Measurements from ENCODE around the gene SLC7A6OS.

SLC7A6OS gene

DNA sequence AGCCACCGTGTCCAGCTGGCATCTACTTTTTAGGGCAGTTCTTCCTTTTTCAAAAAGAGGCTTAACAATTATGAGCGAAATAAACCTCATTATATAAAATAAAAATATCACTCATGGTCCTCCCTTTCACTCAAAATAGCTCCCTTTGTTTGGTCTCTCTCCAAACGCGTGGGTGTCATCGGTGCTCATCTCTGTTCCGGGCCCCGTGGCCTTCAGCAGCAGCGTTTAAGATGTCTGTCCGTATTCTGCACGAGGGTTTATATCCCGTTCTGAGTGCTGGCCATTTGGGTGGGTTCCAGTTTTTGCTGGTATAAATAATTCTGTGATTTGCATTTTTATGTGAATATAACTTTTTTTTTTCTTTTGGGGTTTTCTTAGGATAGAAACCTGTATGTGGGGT is 33.5 kb upstream of the SLC7A6OS start:
- DNase-seq (ENCODE audit: low spot score), result no peak

GRCh38 chr16:68343137-68343536 is 32.4 kb upstream of the SLC7A6OS start:
- no peak for DNase-seq (ENCODE audit: low spot score)

GRCh38 chr16:68342620-68343019 is 31.9 kb upstream of the SLC7A6OS start:
- no peak for DNase-seq (ENCODE audit: low spot score)

GRCh38 chr16:68339214-68339613 is 28.5 kb upstream of the SLC7A6OS start:
- DNase-seq (ENCODE audit: low spot score), result no peak

DNA sequence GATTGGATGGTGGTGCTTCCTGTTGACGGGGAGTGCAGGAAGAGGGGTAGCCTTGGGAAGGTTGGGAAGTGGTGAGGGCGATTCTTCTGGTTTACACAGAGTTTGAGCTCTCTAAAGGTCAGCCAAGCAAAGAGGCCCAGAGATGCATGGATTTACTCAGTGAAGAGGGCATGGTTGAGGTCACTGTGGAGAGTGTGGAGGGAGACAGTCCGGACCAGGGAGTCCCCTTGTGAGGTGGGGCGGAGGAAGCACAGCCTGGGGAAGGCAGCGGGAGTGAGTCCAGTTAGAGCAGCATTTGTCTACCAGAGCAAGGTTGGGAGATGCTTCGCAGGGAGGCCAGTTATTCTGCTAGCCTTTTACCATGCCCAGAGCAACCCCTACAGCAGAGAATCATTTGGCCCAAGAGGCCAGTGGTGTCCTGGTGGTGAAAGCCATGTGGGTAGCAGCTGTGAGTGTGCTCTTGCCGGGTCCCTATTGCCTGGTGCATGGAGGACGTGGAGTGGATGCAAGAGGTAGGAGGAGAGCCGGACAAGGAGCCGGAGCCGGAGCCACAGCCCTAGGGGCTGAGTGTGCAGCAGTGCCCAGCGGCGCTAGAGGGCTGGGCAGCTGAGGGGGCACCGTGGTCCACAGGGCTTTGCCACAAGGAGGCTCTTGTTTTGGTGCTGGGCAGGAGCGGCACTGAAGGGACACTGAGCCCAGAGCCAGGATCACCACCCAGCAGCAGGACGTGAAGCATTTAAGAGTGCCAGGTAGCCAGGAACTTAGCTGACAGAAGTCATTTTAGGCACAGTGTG is 27.8 kb upstream of the SLC7A6OS start:
- no peak for DNase-seq (ENCODE audit: low spot score)

GRCh38 chr16:68335175-68335574 is 24.4 kb upstream of the SLC7A6OS start:
- no peak for DNase-seq (ENCODE audit: low spot score)

DNA sequence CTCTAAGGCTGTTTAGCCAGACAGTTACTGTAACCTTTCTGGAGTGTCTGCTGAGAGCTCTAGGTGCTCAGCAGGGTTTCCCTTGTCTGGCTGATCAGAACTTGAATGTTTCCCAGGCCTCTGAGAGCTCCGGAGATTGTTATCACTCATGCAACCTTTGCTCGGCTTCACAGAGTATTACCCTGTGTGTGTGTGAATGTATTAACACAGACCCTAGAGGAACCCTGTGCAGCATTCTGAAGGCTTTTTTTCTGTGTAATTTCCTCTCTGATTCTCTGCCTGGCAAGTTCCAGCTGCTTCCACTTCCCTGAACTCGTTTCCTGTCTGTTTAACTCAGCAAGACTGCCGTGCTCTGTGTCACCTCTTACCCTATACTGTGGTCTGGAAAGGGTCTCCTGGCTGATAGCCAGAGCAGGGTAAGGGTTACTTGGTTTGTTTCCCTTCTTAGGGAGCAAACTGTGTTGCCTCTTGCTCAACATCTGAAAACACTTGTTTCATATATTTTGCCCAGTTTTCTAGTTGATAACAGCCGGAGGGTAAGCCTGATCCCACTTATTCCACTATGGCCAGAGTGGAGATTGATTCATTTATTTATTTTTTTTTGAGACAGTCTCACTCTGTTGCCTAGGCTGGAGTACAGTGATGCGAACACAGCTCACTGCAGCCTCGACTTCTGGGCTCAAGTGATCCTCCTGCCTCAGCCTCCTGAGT is 21.8 kb upstream of the SLC7A6OS start:
- DNase-seq (ENCODE audit: low spot score), result no peak

DNA sequence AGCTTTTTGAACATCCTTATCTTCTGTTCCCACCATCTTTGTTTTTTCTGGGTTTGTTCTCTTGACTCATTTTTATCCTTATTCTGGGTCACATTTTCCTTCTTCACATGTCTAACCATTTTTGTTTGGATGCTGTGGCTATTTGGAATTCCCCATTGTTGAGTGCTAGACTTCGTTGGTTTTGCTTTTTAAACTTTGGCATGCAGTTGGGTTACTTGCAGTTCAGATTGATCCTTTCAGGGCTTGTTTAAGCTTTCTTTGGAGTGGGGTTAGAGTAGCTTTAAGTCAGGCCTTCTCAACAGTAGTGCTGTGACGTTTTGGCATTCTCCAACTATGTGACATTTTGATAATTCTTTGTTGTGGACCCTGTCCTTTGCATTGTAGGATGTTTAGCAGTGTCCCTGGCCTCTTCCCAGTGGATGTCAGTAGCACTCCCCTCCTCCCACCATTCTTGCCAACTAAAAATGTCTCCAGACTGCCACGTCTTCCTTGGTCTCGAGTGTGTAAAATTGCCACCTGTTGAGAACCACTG is 21.2 kb upstream of the SLC7A6OS start:
- no peak for DNase-seq (ENCODE audit: low spot score)

GRCh38 chr16:68328860-68329390 is 18.2 kb upstream of the SLC7A6OS start:
- DNase-seq (ENCODE audit: low spot score), result no peak

- DNase-seq (ENCODE audit: low spot score), result peak; percentile 81
Observed at GRCh38 chr16:68328151-68328859, 17.6 kb upstream of the SLC7A6OS start.

- DNase-seq (ENCODE audit: low spot score), result no peak
Observed at GRCh38 chr16:68324780-68325357, 14.1 kb upstream of the SLC7A6OS start.

- DNase-seq (ENCODE audit: low spot score), result no peak
Observed at GRCh38 chr16:68324336-68324735, 13.6 kb upstream of the SLC7A6OS start.

GRCh38 chr16:68319185-68319908 is 8.6 kb upstream of the SLC7A6OS start:
- no peak for DNase-seq (ENCODE audit: low spot score)

DNA sequence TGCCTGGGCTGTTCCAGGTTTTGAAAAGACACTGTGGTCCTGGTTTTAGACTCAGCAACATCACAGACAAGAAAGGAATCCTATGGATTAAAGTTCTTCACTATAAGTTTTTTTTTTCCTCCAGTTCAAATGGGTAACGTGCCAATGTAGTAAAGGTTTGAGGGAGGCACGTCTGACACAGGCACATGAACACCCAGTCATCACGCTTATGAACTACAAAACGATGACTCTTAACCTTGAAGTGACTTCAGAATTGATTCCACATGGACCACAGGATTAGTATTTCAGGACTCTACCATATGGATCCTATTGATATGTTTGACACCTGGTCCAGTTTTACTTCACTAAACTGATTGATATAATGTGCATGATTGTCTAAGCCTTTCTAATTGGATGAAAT is 2.4 kb upstream of the SLC7A6OS start:
- DNase-seq (ENCODE audit: low spot score), result no peak

DNA sequence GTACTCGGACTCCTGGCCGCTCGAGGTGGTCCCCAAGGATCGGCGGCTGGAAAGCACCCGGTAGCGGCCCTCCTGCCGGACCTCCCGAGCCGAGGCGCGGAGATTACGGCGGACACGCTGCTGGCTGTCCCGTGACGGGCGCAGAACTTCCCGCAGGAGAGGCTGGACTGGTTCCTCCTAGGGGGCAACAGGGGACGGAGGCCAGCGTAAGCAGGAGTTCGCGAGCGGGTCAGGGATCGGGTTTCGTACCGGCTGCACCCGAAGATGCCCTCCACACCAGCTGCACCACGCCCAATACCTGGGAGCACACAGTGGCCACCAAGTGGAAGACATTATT is 341 bp downstream of the SLC7A6OS start:
- no peak for DNase-seq (ENCODE audit: low spot score)

- peak; percentile 21 for DNase-seq (ENCODE audit: low spot score)
Observed at GRCh38 chr16:68309799-68310198, 947 bp downstream of the SLC7A6OS start.

DNA sequence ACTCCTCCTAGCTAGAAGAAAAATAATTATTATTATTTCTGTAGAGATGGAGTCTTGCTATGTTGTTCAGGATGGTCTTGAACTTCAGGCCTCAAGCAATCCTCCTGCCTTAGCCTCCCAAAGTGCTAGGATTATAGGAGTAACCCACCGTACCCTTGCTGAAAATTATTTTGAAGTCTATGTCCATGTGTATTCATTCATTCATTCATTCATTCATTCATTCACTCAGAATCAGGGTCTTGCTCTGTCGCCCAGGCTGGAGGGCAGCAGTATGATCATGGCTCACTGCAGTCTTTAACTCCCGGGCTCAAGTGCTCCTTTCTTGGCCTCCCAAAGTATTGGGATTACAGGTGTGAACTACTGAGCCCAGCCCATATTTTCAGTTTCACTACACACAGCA is 4.1 kb downstream of the SLC7A6OS start:
- no peak for DNase-seq (ENCODE audit: low spot score)

- no peak for DNase-seq (ENCODE audit: low spot score)
Observed at GRCh38 chr16:68300734-68301459, 9.8 kb downstream of the SLC7A6OS start.

DNA sequence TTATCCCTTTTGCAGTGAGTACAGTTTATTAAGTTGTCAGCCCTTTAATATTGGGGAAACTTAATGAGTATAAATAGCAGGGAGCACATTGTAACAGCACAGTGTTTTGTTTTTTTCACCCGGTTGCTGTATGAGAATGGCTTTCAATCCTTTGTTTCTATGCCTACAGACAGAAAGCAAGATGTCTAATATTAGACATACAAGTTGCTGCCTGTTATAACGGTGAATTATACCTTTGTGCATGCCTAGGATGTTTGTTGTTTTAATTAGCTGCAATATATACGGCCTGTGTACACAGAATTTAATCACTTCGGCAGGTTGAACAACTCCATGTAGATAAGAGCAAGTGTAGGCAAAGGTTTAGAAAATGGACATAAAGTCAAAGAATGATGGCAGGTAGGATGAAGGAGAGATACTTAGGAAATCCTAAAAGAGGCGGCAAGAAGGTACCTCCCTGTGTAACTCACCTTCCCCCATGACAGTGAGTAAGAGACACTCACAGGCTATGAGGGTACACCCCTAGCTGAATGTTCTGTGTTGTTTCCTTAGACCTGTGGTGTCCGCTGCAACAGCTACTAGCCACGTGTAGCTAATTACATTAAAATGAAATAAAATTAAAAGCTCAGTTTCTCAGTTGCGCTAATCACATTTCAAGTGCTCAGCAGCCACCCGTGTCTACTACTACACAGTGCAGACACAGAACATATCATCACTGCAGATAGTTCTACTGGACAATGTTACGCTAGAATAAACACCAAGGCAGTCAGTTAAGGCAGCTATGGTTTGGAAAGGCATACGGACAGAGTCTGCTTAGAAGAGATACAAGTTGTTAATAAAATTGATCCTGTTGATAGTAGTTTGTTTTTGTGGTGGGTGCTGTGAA is 10.9 kb downstream of the SLC7A6OS start:
- no peak for DNase-seq (ENCODE audit: low spot score)

Data from CD4-positive, alpha-beta T cell treated with Interleukin-6 at 100 ng/mL for 8 hours (primary cell).